Hepatocyte (in vitro differentiated cells): ENCODE results near the gene NTN4. TPM values are rescaled to one million over a fixed set of nuclear protein-coding genes. Genes with fewer than 3 reads are reported as not detected.

Experiments
- DNase-seq: peaks from one replicate; pipeline ENCODE4 v3.0.0-alpha.2; 2016; ENCODE audit warnings: low spot score
- H2AFZ ChIP-seq: fragments of 200-600 bp; sonication (generic); 2 replicates; pipeline ENCODE4 v1.6.0; 2016; ENCODE audit warnings: antibody characterized with exemption, mild to moderate bottlenecking
- H3K27ac ChIP-seq: fragments of 200-600 bp; sonication (generic); 2 replicates; pipeline ENCODE4 v1.5.1; 2016; ENCODE audit warnings: mild to moderate bottlenecking
- H3K27me3 ChIP-seq: fragments of 200-600 bp; sonication (generic); 2 replicates; pipeline ENCODE4 v1.6.1; 2016
- H3K36me3 ChIP-seq: fragments of 200-600 bp; sonication (generic); replicated peaks from 2 replicates; pipeline ENCODE4 v1.5.1; 2016; ENCODE audit warnings: low read depth; ENCODE audit not compliant: insufficient read depth
- H3K4me1 ChIP-seq: fragments of 200-600 bp; sonication (generic); 2 replicates; pipeline ENCODE4 v1.5.1; 2016; ENCODE audit warnings: mild to moderate bottlenecking, moderate library complexity; ENCODE audit not compliant: insufficient read depth
- H3K4me2 ChIP-seq: fragments of 200-600 bp; sonication (generic); 2 replicates; pipeline ENCODE4 v1.6.0; 2016
- H3K4me3 ChIP-seq: fragments of 200-600 bp; sonication (generic); 2 replicates; pipeline ENCODE4 v1.5.1; 2016; ENCODE audit warnings: mild to moderate bottlenecking
- H3K79me2 ChIP-seq: fragments of 200-600 bp; sonication (generic); 2 replicates; pipeline ENCODE4 v1.6.0; 2017; ENCODE audit warnings: mild to moderate bottlenecking
- H3K9me2 ChIP-seq: fragments of 200-600 bp; sonication (generic); replicated peaks from 2 replicates; pipeline ENCODE4 v1.6.0; 2017; ENCODE audit warnings: mild to moderate bottlenecking; ENCODE audit not compliant: insufficient read depth
- H3K9me3 ChIP-seq: fragments of 200-600 bp; sonication (generic); 2 replicates; pipeline ENCODE4 v1.5.1; 2016; ENCODE audit warnings: low read depth, mild to moderate bottlenecking
- H4K20me1 ChIP-seq: fragments of 200-600 bp; sonication (generic); 2 replicates; pipeline ENCODE4 v1.6.0; 2016; ENCODE audit warnings: mild to moderate bottlenecking; ENCODE audit not compliant: insufficient read depth, poor library complexity, severe bottlenecking
- EZH2 ChIP-seq: fragments of 200-600 bp; sonication (generic); IDR thresholded peaks from 2 replicates; pipeline ENCODE4 v1.6.1; 2016; ENCODE audit warnings: antibody characterized with exemption, mild to moderate bottlenecking, borderline replicate concordance
- EZH2phosphoT487 ChIP-seq: fragments of 200-600 bp; sonication (generic); IDR thresholded peaks from one replicate; pipeline ENCODE4 v1.6.1; 2018; ENCODE audit warnings: antibody characterized with exemption, mild to moderate bottlenecking, low read depth, moderate library complexity; ENCODE audit not compliant: unreplicated experiment, severe bottlenecking
- WGBS: methylation state at CpG from one replicate; pipeline ENCODE4 v1.1.6; 2016; ENCODE audit warnings: low lambda C conversion rate; ENCODE audit errors: missing lambda C conversion rate; 5-methylcytosine and 5-hydroxymethylcytosine counted together
- polyA plus RNA-seq: library from polyadenylated mRNA; unstranded; fragments of >200 nt; fragmentation: Nextera tagmentation; extraction: Ambion mirVana; gene quantifications from 2 replicates; pipeline ENCODE4 v1.2.1, GENCODE V29; 2016
- total RNA-seq: library from RNA; depleted of rRNA; stranded (reverse); fragments of >200 nt; gene quantifications from 2 replicates; pipeline ENCODE4 v1.2.3, GENCODE V29; 2014
- TF ChIP-seq, protein P1 (sequence below): fragments of 200-600 bp; sonication (generic); IDR thresholded peaks from 2 replicates; pipeline ENCODE4 v1.5.1; 2016; ENCODE audit warnings: antibody characterized with exemption, mild to moderate bottlenecking; ENCODE audit not compliant: poor library complexity

NTN4 gene
- total and polyA plus RNA-seq, 2 experiments from 2014 or later = 20.2 to 37.0 TPM

DNA sequence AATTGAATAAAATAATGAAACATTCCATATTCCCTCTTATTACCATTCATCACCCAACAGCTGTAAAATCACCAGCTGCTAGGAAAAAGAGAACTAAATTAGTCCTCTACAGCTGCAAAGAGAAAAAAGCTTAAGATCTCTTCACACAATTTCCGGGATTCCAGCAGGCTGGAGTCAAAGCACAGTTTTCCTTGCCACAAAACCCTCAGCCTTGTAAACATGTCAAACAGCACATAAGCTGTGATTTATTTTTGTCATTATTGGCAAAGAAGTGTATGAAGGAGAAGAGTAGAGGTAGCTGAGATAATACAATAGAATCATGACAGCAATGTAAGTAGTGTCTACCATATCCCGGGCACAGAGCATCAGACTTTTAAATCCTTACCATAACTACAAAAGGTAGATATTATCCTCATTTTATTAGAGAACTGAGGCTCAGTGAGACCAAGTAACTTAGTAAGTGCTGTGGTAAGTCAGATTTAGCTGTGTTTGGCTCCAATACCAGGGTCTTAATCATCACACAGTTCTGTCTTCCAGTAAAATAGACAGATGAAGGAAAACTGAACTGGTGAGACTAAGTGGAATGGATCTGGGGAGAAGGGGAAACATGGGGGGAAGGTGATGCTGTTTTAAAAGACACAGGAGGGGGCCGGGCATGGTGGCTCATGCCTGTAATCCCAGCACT, 57.3 kb downstream of the NTN4 start:
- H3K4me2 ChIP-seq = no peak overlapping the region
- H3K9me3 ChIP-seq = no peaks in the 10 kb centered on the region
- no peak overlapping the region for H3K4me3 ChIP-seq
- no peak for TF ChIP-seq EZH2phosphoT487
- TF ChIP-seq EZH2 = no peak
- TF ChIP-seq, protein P1, sequence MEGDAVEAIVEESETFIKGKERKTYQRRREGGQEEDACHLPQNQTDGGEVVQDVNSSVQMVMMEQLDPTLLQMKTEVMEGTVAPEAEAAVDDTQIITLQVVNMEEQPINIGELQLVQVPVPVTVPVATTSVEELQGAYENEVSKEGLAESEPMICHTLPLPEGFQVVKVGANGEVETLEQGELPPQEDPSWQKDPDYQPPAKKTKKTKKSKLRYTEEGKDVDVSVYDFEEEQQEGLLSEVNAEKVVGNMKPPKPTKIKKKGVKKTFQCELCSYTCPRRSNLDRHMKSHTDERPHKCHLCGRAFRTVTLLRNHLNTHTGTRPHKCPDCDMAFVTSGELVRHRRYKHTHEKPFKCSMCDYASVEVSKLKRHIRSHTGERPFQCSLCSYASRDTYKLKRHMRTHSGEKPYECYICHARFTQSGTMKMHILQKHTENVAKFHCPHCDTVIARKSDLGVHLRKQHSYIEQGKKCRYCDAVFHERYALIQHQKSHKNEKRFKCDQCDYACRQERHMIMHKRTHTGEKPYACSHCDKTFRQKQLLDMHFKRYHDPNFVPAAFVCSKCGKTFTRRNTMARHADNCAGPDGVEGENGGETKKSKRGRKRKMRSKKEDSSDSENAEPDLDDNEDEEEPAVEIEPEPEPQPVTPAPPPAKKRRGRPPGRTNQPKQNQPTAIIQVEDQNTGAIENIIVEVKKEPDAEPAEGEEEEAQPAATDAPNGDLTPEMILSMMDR = no peak
- H3K36me3 ChIP-seq = no peaks in the 10 kb centered on the region
- no peaks in the 10 kb centered on the region for H3K9me2 ChIP-seq
- H3K4me1 ChIP-seq = peaks cover 12% of the 10 kb centered on the region
- no peaks in the 10 kb centered on the region for H3K27me3 ChIP-seq
- H4K20me1 ChIP-seq = no peaks in the 10 kb centered on the region
- no peak overlapping the region for H2AFZ ChIP-seq
- WGBS = 50% methylated on average over 3 of the region's 3 CpGs
- H3K27ac ChIP-seq = peak overlapping the region; percentile 14
- peak; percentile 23 for DNase-seq
- no peaks in the 10 kb centered on the region for H3K79me2 ChIP-seq

DNA sequence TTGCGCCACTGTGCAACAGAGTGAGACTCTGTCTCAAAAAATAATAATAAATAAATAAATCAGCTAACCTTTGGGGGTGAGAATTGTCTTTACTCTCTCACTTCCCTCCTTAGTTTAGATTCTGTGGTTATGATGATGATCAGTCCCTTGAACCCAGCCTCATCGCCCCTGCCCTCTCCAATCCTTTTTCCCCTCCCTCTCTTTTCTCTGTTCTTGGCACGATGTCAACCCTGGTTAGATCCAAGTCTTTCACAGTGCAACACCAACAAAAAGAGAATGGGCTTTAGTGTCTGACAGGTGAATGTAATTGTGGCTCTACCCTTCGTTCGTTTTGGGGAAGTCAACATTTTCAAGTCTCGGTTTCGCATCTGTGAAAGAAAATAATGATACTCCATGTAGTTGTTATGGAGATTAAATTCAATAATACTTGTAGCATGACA, 59.0 kb downstream of the NTN4 start:
- H3K27ac ChIP-seq = no peak overlapping the region
- no peaks in the 10 kb centered on the region for H3K36me3 ChIP-seq
- no peak overlapping the region for H3K4me2 ChIP-seq
- no peak overlapping the region for H2AFZ ChIP-seq
- no peaks in the 10 kb centered on the region for H3K9me2 ChIP-seq
- H4K20me1 ChIP-seq = no peaks in the 10 kb centered on the region
- H3K9me3 ChIP-seq = no peaks in the 10 kb centered on the region
- no peaks in the 10 kb centered on the region for H3K27me3 ChIP-seq
- no peaks in the 10 kb centered on the region for H3K79me2 ChIP-seq
- peaks cover 12% of the 10 kb centered on the region for H3K4me1 ChIP-seq
- DNase-seq = no peak
- no peak overlapping the region for H3K4me3 ChIP-seq
- TF ChIP-seq EZH2phosphoT487 (no peak), EZH2 (no peak)
- TF ChIP-seq, protein P1 = no peak
- WGBS = 94% methylated on average over 7 of the region's 7 CpGs

- no peak overlapping the region for H2AFZ ChIP-seq
- DNase-seq = no peak
- no peaks in the 10 kb centered on the region for H3K9me2 ChIP-seq
- TF ChIP-seq EZH2 = no peak
- TF ChIP-seq, protein P1 = no peak
- no peak for TF ChIP-seq EZH2phosphoT487
- no peak overlapping the region for H3K27ac ChIP-seq
- no peaks in the 10 kb centered on the region for H4K20me1 ChIP-seq
- no peaks in the 10 kb centered on the region for H3K27me3 ChIP-seq
- H3K9me3 ChIP-seq = no peaks in the 10 kb centered on the region
- H3K4me3 ChIP-seq = no peak overlapping the region
- 55% methylated on average over 1 of the region's 1 CpG for WGBS
- H3K36me3 ChIP-seq = no peaks in the 10 kb centered on the region
- H3K79me2 ChIP-seq = no peaks in the 10 kb centered on the region
- H3K4me2 ChIP-seq = no peak overlapping the region
- H3K4me1 ChIP-seq = peaks cover 12% of the 10 kb centered on the region
Measured at GRCh38 chr12:95730457-95730856, 60.1 kb downstream of the NTN4 start.
